ENCODE results near the gene CHDH. TPM values are rescaled to one million over a fixed set of nuclear protein-coding genes. Genes with fewer than 3 reads are reported as not detected.

Gene CHDH
- total RNA-seq, 1 donor from 2014 or later = 3.7 TPM

DNA sequence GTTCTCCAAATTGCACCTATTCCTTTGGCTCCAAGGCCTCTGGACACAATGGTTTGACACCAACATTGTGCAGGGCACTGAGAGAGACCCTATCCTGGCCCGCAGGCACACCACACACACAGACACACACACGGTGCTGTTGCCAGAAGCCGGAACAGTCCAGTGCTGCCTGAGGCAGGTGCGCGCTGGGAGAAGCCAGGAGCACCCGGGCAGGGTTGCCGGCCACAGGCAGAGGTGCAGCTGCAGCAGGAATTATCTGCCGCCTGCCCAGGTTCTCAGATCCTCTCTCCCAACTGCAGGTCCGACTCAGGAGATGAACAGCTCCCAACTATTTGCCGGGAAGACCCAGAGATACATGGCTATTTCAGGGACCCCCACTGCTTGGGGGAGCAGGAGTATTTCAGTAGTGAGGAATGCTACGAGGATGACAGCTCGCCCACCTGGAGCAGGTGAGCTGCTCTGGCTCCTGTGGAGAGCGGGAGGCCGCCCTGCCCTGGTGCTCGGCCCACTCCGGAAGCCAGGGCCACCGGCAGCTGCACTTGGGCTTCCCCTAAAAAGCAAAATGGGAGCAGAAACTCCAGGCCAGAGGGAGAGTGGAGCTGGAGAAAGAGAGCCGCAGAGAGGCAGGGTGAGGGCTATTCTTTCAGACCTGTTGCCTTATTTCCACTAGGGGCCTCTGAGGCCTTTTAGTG is 42.9 kb downstream of the CHDH start:
- TF ChIP-seq CTCF (IDR thresholded peaks at IDR 0.05; ENCODE audit: borderline replicate concordance) = no peak

GRCh38 chr3:53802256-53802880 is 43.9 kb downstream of the CHDH start:
- intact Hi-C loops (cut with micrococcal nuclease) = no loop called here
- Histone ChIP-seq H3K27ac (replicated peaks) (no peak overlapping the region), H3K9me3 (replicated peaks) (no peaks in the 10 kb centered on the region), H3K27me3 (ENCODE audit: low read depth) (peaks cover 3% of the 10 kb centered on the region), H3K4me3 (no peak overlapping the region), H3K4me1 (peaks cover 13% of the 10 kb centered on the region), H3K36me3 (no peaks in the 10 kb centered on the region)
- DNase-seq = no peak
- TF ChIP-seq CTCF (IDR thresholded peaks at IDR 0.05; ENCODE audit: borderline replicate concordance) = no peak

More for the DNA sequence above, 42.9 kb downstream of the CHDH start:
- H3K4me1 ChIP-seq = peaks cover 18% of the 10 kb centered on the region
- H3K36me3 ChIP-seq = no peaks in the 10 kb centered on the region
- no peak for DNase-seq
- H3K27me3 ChIP-seq (ENCODE audit: low read depth) = peaks cover 5% of the 10 kb centered on the region
- intact Hi-C loops (cut with micrococcal nuclease) = no loop called here
- no peak overlapping the region for H3K4me3 ChIP-seq
- no peaks in the 10 kb centered on the region for H3K9me3 ChIP-seq (replicated peaks)
- H3K27ac ChIP-seq (replicated peaks) = no peak overlapping the region

DNA sequence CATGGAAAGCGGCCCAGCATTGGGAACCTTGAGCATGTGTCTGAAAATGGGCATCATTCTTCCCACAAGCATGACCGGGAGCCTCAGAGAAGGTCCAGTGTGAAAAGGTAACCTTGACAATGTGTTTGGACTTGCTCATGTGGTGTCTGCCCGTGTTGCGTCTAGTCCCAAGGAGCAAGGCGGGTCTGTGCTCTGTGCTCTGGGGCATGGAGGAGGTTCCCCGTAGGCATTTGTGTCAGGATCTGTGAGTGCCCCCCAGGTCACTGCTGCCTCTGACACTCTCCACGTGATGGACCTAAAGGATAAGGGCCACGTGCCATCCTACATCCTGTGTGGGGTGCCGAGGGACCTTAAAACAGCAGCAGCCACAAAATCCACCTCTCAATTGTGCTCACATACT is 44.9 kb downstream of the CHDH start:
- intact Hi-C loops (cut with micrococcal nuclease) = no loop called here
- DNase-seq = no peak
- no peaks in the 10 kb centered on the region for H3K9me3 ChIP-seq (replicated peaks)

DNA sequence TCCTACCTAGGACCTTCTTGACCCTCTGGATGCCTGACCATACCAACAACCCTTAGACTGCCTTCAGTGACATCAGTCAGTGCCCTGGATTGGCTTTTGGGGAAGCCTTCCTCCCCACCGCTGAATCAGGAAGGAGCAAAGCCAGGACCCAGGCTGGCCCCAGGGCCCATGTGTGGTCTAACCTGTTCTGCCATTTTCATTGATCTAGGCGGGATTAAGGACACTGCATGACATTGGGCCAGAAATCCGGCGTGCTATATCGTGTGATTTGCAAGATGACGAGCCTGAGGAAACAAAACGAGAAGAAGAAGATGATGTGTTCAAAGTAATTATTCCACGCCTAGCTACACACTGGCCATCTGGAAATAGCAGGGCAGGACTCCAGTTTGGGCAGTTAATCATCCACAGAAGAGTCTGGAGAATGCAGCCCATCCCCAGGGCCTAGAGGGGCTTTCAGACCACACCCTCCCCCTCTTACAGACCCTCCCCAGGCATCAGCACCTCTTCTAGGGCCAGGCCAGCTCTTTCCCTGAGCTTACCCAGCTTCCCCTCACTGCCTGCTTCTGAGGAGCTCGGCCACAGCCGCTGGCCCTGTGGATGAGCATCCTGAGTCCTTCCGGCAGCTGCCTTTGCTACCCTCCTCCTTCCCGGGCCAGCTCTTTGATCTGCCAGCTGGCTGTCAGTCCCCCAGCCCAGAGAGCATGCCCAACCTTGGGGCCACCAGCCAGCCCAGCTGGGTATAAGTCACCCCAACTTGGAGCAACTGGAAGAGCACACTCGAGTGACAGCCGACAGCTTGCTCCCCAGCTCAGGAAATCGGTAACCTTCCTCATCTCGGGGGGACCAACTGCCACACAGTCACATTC is 45.9 kb downstream of the CHDH start:
- Histone ChIP-seq H3K4me1 (peaks cover 4% of the 10 kb centered on the region), H3K9me3 (replicated peaks) (no peaks in the 10 kb centered on the region), H3K27ac (replicated peaks) (no peak overlapping the region), H3K36me3 (no peaks in the 10 kb centered on the region), H3K4me3 (no peak overlapping the region), H3K27me3 (ENCODE audit: low read depth) (no peaks in the 10 kb centered on the region)
- intact Hi-C loops (cut with micrococcal nuclease) = no loop called here
- no peak for TF ChIP-seq CTCF (IDR thresholded peaks at IDR 0.05; ENCODE audit: borderline replicate concordance)
- no peak for DNase-seq

More for the DNA sequence above, 44.9 kb downstream of the CHDH start:
- H3K4me3 ChIP-seq = no peak overlapping the region
- no peak for TF ChIP-seq CTCF (IDR thresholded peaks at IDR 0.05; ENCODE audit: borderline replicate concordance)
- no peak overlapping the region for H3K27ac ChIP-seq (replicated peaks)
- peaks cover 6% of the 10 kb centered on the region for H3K4me1 ChIP-seq
- no peaks in the 10 kb centered on the region for H3K27me3 ChIP-seq (ENCODE audit: low read depth)
- H3K36me3 ChIP-seq = no peaks in the 10 kb centered on the region

- TF ChIP-seq CTCF (IDR thresholded peaks at IDR 0.05; ENCODE audit: borderline replicate concordance) = no peak
- no peak for DNase-seq
- Histone ChIP-seq H3K4me1 (peaks cover 4% of the 10 kb centered on the region), H3K27ac (replicated peaks) (no peak overlapping the region), H3K27me3 (ENCODE audit: low read depth) (no peaks in the 10 kb centered on the region), H3K36me3 (no peaks in the 10 kb centered on the region), H3K4me3 (no peak overlapping the region), H3K9me3 (replicated peaks) (no peaks in the 10 kb centered on the region)
- intact Hi-C loops (cut with micrococcal nuclease) = no loop called here
Measured at GRCh38 chr3:53799338-53799865, 46.8 kb downstream of the CHDH start.

All from left ventricle myocardium inferior (tissue), 1 donor.